ENCODE results near the gene MAPT.
A peak's percentile ranks its signal among the peaks of the same experiment; 100 is the strongest.
"Not testable (repeated sequence)": the region's sequence is repeated elsewhere in the genome, so short reads cannot be mapped to it uniquely, and the experiment has no call there.

Gene MAPT

DNA sequence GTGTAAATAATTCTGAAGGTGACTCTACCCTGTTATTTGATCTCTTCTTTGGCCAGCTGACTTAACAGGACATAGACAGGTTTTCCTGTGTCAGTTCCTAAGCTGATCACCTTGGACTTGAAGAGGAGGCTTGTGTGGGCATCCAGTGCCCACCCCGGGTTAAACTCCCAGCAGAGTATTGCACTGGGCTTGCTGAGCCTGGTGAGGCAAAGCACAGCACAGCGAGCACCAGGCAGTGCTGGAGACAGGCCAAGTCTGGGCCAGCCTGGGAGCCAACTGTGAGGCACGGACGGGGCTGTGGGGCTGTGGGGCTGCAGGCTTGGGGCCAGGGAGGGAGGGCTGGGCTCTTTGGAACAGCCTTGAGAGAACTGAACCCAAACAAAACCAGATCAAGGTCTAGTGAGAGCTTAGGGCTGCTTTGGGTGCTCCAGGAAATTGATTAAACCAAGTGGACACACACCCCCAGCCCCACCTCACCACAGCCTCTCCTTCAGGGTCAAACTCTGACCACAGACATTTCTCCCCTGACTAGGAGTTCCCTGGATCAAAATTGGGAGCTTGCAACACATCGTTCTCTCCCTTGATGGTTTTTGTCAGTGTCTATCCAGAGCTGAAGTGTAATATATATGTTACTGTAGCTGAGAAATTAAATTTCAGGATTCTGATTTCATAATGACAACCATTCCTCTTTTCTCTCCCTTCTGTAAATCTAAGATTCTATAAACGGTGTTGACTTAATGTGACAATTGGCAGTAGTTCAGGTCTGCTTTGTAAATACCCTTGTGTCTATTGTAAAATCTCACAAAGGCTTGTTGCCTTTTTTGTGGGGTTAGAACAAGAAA lies 109.8 kb downstream of the MAPT start:
- peak in 53 of 58 donors; percentile 20 to 89 (median 72) for DNase-seq

DNA sequence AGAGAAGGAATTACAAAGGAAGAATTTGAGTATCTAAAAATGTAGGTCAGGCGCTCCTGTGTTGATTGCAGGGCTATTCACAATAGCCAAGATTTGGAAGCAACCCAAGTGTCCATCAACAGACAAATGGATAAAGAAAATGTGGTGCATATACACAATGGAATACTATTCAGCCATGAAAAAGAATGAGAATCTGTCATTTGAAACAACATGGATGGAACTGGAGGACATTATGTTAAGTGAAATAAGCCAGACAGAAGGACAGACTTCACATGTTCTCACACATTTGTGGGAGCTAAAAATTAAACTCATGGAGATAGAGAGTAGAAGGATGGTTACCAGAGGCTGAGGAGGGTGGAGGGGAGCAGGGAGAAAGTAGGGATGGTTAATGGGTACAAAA lies 111.7 kb downstream of the MAPT start:
- DNase-seq, result not testable (repeated sequence)

DNA sequence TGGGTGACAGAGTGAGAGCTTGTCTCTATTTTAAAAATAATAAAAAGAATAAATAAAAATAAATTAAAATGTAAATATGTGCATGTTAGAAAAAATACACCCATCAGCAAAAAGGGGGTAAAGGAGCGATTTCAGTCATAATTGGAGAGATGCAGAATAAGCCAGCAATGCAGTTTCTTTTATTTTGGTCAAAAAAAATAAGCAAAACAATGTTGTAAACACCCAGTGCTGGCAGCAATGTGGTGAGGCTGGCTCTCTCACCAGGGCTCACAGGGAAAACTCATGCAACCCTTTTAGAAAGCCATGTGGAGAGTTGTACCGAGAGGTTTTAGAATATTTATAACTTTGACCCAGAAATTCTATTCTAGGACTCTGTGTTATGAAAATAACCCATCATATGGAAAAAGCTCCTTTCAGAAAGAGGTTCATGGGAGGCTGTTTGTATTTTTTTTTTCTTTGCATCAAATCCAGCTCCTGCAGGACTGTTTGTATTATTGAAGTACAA lies 113.2 kb downstream of the MAPT start:
- DNase-seq, result peak in 1 of 58 donors; percentile 16

DNA sequence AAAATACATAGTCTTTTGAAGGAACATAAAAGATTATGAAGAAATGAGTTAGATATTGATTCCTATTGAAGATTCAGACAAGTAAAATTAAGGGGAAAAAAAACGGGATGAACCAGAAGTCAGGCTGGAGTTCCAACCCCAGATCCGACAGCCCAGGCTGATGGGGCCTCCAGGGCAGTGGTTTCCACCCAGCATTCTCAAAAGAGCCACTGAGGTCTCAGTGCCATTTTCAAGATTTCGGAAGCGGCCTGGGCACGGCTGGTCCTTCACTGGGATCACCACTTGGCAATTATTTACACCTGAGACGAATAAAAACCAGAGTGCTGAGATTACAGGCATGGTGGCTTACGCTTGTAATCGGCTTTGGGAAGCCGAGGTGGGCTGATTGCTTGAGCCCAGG lies 114.2 kb downstream of the MAPT start:
- DNase-seq, result no peak

DNA sequence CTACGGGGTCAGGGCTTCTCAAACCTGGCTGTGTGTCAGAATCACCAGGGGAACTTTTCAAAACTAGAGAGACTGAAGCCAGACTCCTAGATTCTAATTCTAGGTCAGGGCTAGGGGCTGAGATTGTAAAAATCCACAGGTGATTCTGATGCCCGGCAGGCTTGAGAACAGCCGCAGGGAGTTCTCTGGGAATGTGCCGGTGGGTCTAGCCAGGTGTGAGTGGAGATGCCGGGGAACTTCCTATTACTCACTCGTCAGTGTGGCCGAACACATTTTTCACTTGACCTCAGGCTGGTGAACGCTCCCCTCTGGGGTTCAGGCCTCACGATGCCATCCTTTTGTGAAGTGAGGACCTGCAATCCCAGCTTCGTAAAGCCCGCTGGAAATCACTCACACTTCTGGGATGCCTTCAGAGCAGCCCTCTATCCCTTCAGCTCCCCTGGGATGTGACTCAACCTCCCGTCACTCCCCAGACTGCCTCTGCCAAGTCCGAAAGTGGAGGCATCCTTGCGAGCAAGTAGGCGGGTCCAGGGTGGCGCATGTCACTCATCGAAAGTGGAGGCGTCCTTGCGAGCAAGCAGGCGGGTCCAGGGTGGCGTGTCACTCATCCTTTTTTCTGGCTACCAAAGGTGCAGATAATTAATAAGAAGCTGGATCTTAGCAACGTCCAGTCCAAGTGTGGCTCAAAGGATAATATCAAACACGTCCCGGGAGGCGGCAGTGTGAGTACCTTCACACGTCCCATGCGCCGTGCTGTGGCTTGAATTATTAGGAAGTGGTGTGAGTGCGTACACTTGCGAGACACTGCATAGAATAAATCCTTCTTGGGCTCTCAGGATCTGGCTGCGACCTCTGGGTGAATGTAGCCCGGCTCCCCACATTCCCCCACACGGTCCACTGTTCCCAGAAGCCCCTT lies 115.6 kb downstream of the MAPT start:
- peak in 6 of 58 donors; percentile 19 to 35 (median 27) for DNase-seq

DNA sequence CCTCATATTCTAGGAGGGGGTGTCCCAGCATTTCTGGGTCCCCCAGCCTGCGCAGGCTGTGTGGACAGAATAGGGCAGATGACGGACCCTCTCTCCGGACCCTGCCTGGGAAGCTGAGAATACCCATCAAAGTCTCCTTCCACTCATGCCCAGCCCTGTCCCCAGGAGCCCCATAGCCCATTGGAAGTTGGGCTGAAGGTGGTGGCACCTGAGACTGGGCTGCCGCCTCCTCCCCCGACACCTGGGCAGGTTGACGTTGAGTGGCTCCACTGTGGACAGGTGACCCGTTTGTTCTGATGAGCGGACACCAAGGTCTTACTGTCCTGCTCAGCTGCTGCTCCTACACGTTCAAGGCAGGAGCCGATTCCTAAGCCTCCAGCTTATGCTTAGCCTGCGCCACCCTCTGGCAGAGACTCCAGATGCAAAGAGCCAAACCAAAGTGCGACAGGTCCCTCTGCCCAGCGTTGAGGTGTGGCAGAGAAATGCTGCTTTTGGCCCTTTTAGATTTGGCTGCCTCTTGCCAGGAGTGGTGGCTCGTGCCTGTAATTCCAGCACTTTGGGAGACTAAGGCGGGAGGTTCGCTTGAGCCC lies 116.3 kb downstream of the MAPT start:
- DNase-seq, result no peak

DNA sequence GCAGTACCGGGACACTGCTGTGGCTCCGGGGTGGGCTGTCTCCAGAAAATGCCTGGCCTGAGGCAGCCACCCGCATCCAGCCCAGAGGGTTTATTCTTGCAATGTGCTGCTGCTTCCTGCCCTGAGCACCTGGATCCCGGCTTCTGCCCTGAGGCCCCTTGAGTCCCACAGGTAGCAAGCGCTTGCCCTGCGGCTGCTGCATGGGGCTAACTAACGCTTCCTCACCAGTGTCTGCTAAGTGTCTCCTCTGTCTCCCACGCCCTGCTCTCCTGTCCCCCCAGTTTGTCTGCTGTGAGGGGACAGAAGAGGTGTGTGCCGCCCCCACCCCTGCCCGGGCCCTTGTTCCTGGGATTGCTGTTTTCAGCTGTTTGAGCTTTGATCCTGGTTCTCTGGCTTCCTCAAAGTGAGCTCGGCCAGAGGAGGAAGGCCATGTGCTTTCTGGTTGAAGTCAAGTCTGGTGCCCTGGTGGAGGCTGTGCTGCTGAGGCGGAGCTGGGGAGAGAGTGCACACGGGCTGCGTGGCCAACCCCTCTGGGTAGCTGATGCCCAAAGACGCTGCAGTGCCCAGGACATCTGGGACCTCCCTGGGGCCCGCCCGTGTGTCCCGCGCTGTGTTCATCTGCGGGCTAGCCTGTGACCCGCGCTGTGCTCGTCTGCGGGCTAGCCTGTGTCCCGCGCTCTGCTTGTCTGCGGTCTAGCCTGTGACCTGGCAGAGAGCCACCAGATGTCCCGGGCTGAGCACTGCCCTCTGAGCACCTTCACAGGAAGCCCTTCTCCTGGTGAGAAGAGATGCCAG lies 117.6 kb downstream of the MAPT start:
- DNase-seq, result no peak

DNA sequence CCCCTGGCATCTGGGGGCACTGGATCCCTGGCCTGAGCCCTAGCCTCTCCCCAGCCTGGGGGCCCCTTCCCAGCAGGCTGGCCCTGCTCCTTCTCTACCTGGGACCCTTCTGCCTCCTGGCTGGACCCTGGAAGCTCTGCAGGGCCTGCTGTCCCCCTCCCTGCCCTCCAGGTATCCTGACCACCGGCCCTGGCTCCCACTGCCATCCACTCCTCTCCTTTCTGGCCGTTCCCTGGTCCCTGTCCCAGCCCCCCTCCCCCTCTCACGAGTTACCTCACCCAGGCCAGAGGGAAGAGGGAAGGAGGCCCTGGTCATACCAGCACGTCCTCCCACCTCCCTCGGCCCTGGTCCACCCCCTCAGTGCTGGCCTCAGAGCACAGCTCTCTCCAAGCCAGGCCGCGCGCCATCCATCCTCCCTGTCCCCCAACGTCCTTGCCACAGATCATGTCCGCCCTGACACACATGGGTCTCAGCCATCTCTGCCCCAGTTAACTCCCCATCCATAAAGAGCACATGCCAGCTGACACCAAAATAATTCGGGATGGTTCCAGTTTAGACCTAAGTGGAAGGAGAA lies 118.2 kb downstream of the MAPT start:
- no peak for DNase-seq

DNA sequence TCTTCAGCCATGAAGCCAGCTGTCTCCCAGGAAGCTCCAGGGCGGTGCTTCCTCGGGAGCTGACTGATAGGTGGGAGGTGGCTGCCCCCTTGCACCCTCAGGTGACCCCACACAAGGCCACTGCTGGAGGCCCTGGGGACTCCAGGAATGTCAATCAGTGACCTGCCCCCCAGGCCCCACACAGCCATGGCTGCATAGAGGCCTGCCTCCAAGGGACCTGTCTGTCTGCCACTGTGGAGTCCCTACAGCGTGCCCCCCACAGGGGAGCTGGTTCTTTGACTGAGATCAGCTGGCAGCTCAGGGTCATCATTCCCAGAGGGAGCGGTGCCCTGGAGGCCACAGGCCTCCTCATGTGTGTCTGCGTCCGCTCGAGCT lies 118.8 kb downstream of the MAPT start:
- DNase-seq, result no peak

DNA sequence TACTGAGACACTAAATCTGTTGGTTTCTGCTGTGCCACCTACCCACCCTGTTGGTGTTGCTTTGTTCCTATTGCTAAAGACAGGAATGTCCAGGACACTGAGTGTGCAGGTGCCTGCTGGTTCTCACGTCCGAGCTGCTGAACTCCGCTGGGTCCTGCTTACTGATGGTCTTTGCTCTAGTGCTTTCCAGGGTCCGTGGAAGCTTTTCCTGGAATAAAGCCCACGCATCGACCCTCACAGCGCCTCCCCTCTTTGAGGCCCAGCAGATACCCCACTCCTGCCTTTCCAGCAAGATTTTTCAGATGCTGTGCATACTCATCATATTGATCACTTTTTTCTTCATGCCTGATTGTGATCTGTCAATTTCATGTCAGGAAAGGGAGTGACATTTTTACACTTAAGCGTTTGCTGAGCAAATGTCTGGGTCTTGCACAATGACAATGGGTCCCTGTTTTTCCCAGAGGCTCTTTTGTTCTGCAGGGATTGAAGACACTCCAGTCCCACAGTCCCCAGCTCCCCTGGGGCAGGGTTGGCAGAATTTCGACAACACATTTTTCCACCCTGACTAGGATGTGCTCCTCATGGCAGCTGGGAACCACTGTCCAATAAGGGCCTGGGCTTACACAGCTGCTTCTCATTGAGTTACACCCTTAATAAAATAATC lies 119.3 kb downstream of the MAPT start:
- peak in 12 of 58 donors; percentile 9 to 54 (median 26) for DNase-seq

DNA sequence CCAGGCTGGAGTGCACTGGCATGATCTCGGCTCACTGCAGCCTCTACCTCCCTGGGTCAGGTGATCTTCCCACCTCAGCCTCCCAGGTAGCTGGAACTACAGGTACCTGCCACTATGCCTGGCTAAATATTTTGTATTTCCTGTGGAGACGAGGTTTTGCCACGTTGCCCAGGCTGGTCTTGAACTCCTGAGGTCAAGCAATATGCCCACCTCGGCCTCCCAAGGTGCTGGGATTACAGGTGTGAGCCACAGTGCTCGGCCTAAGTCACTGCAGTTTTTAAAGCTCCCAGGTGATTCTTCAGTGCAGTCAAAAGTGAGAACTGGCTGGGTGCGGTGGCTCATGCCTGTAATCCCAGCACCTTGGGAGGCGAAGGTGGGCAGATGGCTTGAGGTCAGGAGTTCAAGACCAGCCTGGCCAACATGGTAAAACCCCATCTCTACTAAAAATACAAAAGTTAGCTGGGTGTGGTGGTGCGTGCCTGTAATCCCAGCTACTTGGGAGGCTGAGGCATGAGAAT lies 125.1 kb downstream of the MAPT start:
- not testable (repeated sequence) for DNase-seq

DNA sequence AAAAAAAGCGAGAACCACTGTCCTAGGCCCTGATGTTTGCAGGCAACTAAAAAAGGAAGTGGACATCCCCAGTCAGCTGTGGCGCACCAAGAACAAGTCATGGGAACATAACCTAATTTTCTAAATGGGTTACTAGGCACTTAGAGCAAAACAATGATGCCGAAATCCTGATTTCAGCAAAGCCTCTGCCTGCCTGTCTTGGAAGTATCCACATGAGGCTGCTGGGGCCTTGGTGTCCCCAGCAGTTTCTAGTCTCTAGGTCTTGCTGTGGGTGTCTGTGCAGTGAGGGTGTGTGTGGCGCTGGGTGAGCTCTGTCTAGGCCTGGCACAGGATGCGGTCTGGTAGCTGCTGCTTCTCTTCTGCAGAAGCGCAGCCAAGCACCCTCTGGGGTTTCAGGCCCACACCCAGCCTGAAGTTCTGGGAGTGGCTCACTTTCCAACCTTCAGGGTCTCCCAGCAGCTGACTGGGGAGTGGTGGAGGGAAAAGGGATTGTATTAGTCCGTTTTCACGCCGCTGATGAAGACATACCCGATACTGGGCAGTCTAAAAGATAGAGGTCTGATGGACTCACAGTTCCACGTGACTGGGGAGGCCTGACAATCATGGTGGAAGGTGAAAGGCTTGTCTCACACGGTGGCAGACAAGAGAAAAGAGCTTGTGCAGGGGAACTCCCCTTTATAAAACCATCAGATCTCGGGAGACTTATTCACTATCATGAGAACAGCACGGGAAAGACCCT lies 125.8 kb downstream of the MAPT start:
- no peak for DNase-seq

DNA sequence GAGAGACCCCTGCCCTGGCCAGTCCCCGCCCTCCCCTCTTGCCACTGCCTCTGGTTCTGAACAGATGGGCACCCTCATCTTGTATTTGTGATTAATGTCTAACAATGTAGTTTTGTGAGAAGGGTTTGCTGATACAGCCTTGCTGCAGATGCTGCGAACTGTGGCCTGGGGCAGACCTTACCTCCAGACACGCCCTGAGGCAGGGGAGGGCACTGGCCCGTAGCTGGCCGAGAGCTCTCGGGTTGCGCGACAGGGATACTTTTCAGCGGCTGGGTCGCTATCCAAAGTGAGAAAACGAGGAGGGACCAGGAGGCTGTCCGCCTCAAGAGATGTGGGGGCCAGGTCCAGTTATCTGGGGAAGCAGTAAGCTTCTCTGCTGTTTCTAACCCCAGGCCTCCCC lies 126.6 kb downstream of the MAPT start:
- no peak for DNase-seq

DNA sequence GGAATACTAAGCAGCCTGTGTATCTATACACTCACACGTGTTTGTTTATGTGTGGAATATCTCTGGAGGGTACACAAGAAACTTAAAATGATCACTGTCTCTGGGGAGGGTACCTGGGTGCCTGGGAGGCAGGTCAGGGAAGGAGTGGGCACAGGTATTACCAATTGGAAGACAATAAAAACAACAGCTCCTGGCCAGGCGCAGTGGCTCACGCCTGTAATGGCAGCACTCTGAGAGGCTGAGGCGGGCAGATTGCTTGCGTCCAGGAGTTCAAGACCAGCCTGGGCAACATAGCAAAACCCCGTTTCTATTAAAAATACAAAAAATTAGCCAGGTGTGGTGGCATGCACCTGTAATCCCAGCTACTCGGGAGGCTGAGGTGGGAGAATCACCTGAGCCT lies 129.0 kb downstream of the MAPT start:
- DNase-seq, result not testable (repeated sequence)

DNA sequence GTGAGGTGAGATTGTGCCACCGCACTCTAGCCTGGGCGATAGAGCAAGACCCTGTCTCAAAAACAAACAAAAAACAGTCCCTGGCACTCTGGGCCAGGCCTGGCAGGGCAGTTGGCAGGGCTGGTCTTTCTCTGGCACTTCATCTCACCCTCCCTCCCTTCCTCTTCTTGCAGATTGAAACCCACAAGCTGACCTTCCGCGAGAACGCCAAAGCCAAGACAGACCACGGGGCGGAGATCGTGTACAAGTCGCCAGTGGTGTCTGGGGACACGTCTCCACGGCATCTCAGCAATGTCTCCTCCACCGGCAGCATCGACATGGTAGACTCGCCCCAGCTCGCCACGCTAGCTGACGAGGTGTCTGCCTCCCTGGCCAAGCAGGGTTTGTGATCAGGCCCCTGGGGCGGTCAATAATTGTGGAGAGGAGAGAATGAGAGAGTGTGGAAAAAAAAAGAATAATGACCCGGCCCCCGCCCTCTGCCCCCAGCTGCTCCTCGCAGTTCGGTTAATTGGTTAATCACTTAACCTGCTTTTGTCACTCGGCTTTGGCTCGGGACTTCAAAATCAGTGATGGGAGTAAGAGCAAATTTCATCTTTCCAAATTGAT lies 129.5 kb downstream of the MAPT start:
- DNase-seq, result peak in 15 of 58 donors; percentile 21 to 57 (median 36)

DNA sequence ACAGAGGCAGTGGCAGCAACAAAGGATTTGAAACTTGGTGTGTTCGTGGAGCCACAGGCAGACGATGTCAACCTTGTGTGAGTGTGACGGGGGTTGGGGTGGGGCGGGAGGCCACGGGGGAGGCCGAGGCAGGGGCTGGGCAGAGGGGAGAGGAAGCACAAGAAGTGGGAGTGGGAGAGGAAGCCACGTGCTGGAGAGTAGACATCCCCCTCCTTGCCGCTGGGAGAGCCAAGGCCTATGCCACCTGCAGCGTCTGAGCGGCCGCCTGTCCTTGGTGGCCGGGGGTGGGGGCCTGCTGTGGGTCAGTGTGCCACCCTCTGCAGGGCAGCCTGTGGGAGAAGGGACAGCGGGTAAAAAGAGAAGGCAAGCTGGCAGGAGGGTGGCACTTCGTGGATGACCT lies 130.2 kb downstream of the MAPT start:
- DNase-seq, result no peak

DNA sequence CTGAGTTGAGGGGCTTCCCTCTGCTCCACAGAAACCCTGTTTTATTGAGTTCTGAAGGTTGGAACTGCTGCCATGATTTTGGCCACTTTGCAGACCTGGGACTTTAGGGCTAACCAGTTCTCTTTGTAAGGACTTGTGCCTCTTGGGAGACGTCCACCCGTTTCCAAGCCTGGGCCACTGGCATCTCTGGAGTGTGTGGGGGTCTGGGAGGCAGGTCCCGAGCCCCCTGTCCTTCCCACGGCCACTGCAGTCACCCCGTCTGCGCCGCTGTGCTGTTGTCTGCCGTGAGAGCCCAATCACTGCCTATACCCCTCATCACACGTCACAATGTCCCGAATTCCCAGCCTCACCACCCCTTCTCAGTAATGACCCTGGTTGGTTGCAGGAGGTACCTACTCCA lies 130.7 kb downstream of the MAPT start:
- no peak for DNase-seq

DNA sequence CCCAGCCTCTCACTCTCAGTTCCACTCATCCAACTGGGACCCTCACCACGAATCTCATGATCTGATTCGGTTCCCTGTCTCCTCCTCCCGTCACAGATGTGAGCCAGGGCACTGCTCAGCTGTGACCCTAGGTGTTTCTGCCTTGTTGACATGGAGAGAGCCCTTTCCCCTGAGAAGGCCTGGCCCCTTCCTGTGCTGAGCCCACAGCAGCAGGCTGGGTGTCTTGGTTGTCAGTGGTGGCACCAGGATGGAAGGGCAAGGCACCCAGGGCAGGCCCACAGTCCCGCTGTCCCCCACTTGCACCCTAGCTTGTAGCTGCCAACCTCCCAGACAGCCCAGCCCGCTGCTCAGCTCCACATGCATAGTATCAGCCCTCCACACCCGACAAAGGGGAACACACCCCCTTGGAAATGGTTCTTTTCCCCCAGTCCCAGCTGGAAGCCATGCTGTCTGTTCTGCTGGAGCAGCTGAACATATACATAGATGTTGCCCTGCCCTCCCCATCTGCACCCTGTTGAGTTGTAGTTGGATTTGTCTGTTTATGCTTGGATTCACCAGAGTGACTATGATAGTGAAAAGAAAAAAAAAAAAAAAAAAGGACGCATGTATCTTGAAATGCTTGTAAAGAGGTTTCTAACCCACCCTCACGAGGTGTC lies 131.3 kb downstream of the MAPT start:
- DNase-seq, result no peak

Data from anterior cingulate cortex (tissue), 58 donors.